Transverse colon (tissue), 4 donors: ENCODE data around the gene NELL2. TPM values are rescaled to one million over a fixed set of nuclear protein-coding genes. Genes with fewer than 3 reads are reported as not detected.
"Not testable (repeated sequence)": the region's sequence is repeated elsewhere in the genome, so short reads cannot be mapped to it uniquely, and the experiment has no call there.

Experiments used
- DNase-seq: peaks from one replicate; pipeline ENCODE4 v3.0.0-alpha.2; 2019
- H3K27ac ChIP-seq, 4 donors: fragments of 200-600 bp; sonication (generic); 2 replicates each; pipeline ENCODE4 v1.5.1; 2016 to 2018; ENCODE audit warnings: inconsistent platforms in 4 of 4
- H3K27me3 ChIP-seq: fragments of 200-600 bp; sonication (generic); 2 replicates; pipeline ENCODE4 v1.5.1; 2017; ENCODE audit warnings: inconsistent platforms
- H3K36me3 ChIP-seq, 4 donors: fragments of 200-600 bp; sonication (generic); 2 replicates each; pipeline ENCODE4 v1.5.1; 2017 to 2019; ENCODE audit warnings: inconsistent platforms in 4 of 4
- H3K4me1 ChIP-seq, 4 donors: fragments of 200-600 bp; sonication (generic); 2 replicates each; pipeline ENCODE4 v1.5.1; 2017 to 2020; ENCODE audit warnings: inconsistent platforms in 4 of 4
- H3K4me3 ChIP-seq, 4 donors: fragments of 200-600 bp; sonication (generic); 1 replicate in 1 of 4; 2 replicates in 3 of 4; pipeline versions ENCODE4 v1.5.1 to v1.6.1; 2017 to 2019; ENCODE audit warnings: inconsistent platforms in 4 of 4
- H3K9me3 ChIP-seq, 2 donors: fragments of 200-600 bp; sonication (generic); 2 replicates each; pipeline ENCODE4 v1.5.1; 2017 to 2019; ENCODE audit warnings: inconsistent platforms in 2 of 2
- CTCF ChIP-seq, 5 experiments: fragments of 200-600 bp in 3 of 5; fragments of 450-650 bp in 2 of 5; sonication (generic) in 3 of 5; IDR thresholded peaks; 1 replicate in 2 of 5; 2 replicates in 3 of 5; pipeline ENCODE4 v1.5.1; 2016 to 2017; ENCODE audit warnings: antibody characterized with exemption in 5 of 5, inconsistent platforms in 3 of 5, mild to moderate bottlenecking in 2 of 5, moderate library complexity in 1 of 5
- EP300 ChIP-seq: sonication (generic); formaldehyde crosslinking; IDR thresholded peaks from one replicate; pipeline ENCODE4 v1.6.1; 2017; ENCODE audit warnings: antibody characterized with exemption, low read depth
- POLR2A ChIP-seq: fragments of 450-650 bp; IDR thresholded peaks from one replicate; pipeline ENCODE4 v1.6.1; 2016; ENCODE audit warnings: antibody characterized with exemption, mild to moderate bottlenecking, moderate library complexity
- POLR2AphosphoS5 ChIP-seq, 3 donors: sonication (generic); formaldehyde crosslinking; IDR thresholded peaks; one replicate each; pipeline ENCODE4 v1.6.1; 2016; ENCODE audit warnings: antibody characterized with exemption in 3 of 3
- WGBS, 2 donors: methylation state at CpG; one replicate each; pipeline ENCODE4 v1.1.5; 2018; ENCODE audit warnings: low coverage in 1 of 2; 5-methylcytosine and 5-hydroxymethylcytosine counted together
- in situ Hi-C, 4 donors: fragments of 200-750 bp; cut with MboI; loops; one replicate each; pipeline versions ENCODE4 v1.15.0 to v1.15.1; 2017; ENCODE audit warnings: low sequenced_read_pairs in 3 of 4, low pct_ligation_motif_present in 1 of 4, low pct_unique_long_range_greater_than_20kb in 1 of 4
- intact Hi-C: fragments of 100-400 bp; cut with DNase I; formaldehyde crosslinking; loops from one replicate; pipeline ENCODE4 v1.15.1; 2023; ENCODE audit warnings: low total_unique reads
- total RNA-seq, 4 donors: library from RNA; depleted of rRNA; stranded (reverse); fragments of >200 nt; gene quantifications; one replicate each; pipeline ENCODE4 v1.1.0, GENCODE V29; 2016

NELL2 gene
- total RNA-seq, 4 donors from 2014 or later: 1.4 to 10.5 (median 9.5) TPM

DNA sequence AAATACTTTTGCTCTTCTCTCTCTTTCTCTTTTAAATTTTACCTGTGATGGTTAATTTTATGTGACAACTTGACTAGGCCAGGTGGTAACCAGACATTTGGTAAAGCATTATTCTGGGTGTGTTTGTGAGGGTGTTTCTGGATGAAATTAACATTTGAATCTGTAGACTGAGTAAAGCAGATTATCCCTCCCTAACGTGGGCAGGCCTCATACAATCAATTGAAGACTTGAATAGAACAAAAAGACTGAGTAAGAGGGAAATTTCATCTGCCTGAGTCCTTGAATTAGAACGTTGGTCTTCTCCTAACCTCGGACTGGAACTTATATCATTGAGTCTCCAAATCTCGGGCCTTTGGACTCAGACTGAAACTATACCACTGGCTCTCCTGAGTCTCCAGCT, 182.1 kb downstream of the NELL2 start:
- Histone ChIP-seq H3K4me3 (no peak overlapping the region), H3K4me1 (no peaks in the 10 kb centered on the region), H3K27ac (no peak overlapping the region), H3K9me3 (no peaks in the 10 kb centered on the region), H3K36me3 (no peaks in the 10 kb centered on the region), H3K27me3 (no peaks in the 10 kb centered on the region)
- TF ChIP-seq POLR2A (no peak), POLR2AphosphoS5 (IDR thresholded peaks at IDR 0.05) (no peak), CTCF (IDR thresholded peaks at IDR 0.05) (no peak), EP300 (no peak)
- in situ Hi-C loops (no loop called here), intact Hi-C loops (no loop called here)
- 70 to 73% methylated on average over 3 to 4 of the region's 4 CpGs for WGBS, 2 donors
- no peak for DNase-seq

DNA sequence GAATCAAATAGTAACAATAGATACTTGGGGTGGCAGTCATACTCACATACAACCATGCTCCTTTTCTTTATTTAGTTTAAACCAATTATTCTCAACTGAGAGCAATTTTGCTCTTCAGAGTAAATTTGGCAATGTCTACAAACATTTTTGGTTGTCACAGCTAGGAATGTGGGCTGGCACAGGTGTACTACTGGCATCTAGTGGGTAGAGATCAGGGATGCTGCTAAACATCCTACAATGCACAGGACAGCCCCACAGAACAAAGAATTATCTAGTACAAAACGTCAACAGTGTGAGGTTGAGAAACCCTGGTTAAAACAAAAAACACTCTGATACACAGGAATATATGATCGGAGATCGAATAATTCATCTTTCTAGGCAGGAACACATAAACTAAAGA, 186.5 kb downstream of the NELL2 start:
- Histone ChIP-seq H3K27me3 (no peaks in the 10 kb centered on the region), H3K4me1 (no peaks in the 10 kb centered on the region), H3K27ac (no peak overlapping the region), H3K9me3 (no peaks in the 10 kb centered on the region), H3K4me3 (no peak overlapping the region), H3K36me3 (no peaks in the 10 kb centered on the region)
- in situ Hi-C loops: no loop called here
- WGBS, 2 donors: 76 to 84% methylated on average over 3 of the region's 3 CpGs
- TF ChIP-seq EP300 (no peak), CTCF (IDR thresholded peaks at IDR 0.05) (no peak), POLR2A (no peak), POLR2AphosphoS5 (IDR thresholded peaks at IDR 0.05) (no peak)
- intact Hi-C loops: no loop called here
- DNase-seq: no peak

- DNase-seq: not testable (repeated sequence)
- WGBS, 2 donors: 86 to 93% methylated on average over 1 to 22 of the region's 22 CpGs
These were observed 189.2 kb downstream of the NELL2 start for GRCh38 chr12:44686821-44687432.

DNA sequence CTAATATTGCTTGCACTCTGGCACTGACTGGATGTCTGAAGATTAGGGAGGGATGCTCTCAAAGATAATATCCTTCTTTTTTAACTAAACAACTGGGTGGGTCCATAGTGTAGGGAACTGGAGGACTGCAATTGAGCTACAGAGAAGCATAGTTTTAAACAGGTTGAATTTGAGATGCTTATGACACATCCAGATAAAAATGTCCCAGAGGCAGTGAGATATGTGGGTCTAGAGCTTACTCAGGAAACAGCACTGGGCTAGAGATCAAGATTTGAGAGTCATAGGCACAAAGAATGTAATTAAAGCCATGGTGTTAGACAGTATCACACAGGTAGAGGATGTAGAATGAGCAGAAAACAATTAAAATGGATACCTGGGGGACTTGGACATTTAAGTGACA, 198.4 kb downstream of the NELL2 start:
- Histone ChIP-seq H3K9me3 (no peaks in the 10 kb centered on the region), H3K4me3 (no peak overlapping the region), H3K36me3 (no peaks in the 10 kb centered on the region), H3K27ac (no peak overlapping the region), H3K27me3 (no peaks in the 10 kb centered on the region), H3K4me1 (no peaks in the 10 kb centered on the region)
- intact Hi-C loops: no loop called here
- TF ChIP-seq POLR2AphosphoS5 (IDR thresholded peaks at IDR 0.05) (no peak), EP300 (no peak), CTCF (IDR thresholded peaks at IDR 0.05) (no peak), POLR2A (no peak)
- in situ Hi-C loops: no loop called here
- no peak for DNase-seq

More at GRCh38 chr12:44686821-44687432, 189.2 kb downstream of the NELL2 start:
- in situ Hi-C loops, intact Hi-C loops, H3K9me3 ChIP-seq, H3K4me3 ChIP-seq, H3K4me1 ChIP-seq, H3K36me3 ChIP-seq, H3K27ac ChIP-seq, H3K27me3 ChIP-seq: not testable (repeated sequence)

DNA sequence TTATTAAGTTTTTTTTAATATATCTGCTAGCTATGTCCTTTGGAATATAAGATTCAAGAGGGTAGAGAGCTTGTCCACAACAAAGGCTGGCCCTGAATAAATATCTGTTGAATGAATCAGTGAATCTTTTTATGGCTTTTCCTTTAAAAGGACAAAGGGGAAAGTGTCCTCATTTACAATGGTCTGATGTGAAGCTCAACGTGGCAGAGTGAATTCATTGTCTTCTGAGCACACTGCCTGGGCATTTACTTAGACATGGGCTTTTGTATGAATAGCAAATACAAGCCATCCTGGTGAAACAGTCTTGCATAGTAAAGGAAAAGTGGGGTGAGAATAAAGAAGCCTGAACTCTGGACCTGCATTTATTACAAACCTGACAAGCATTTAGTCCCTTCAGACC, 201.2 kb downstream of the NELL2 start:
- H3K36me3 ChIP-seq: no peaks in the 10 kb centered on the region
- no peak overlapping the region for H3K27ac ChIP-seq
- WGBS, 2 donors: 0 to 21% methylated on average over 1 of the region's 1 CpG
- in situ Hi-C loops: no loop called here
- no peaks in the 10 kb centered on the region for H3K9me3 ChIP-seq
- intact Hi-C loops: no loop called here
- no peak overlapping the region for H3K4me3 ChIP-seq
- TF ChIP-seq POLR2AphosphoS5 (IDR thresholded peaks at IDR 0.05) (no peak), CTCF (IDR thresholded peaks at IDR 0.05) (no peak), EP300 (no peak), POLR2A (no peak)
- DNase-seq: no peak
- no peaks in the 10 kb centered on the region for H3K27me3 ChIP-seq
- no peaks in the 10 kb centered on the region for H3K4me1 ChIP-seq
